Lower leg skin (tissue), 4 donors: ENCODE measurements around the gene AIG1. TPM values are rescaled to one million over a fixed set of nuclear protein-coding genes. Genes with fewer than 3 reads are reported as not detected.
"Not testable (repeated sequence)": the region's sequence is repeated elsewhere in the genome, so short reads cannot be mapped to it uniquely, and the experiment has no call there.

ENCODE experiments used
- DNase-seq, 2 donors: peaks; one replicate each; pipeline ENCODE4 v3.0.0-alpha.2; 2019; ENCODE audit warnings: low spot score in 2 of 2
- H3K4me3 ChIP-seq: fragments of 200-600 bp; sonication (generic); 2 replicates; pipeline ENCODE4 v1.5.1; 2017; ENCODE audit warnings: mild to moderate bottlenecking, low read depth; ENCODE audit not compliant: poor library complexity, severe bottlenecking
- CTCF ChIP-seq, 3 donors: fragments of 450-650 bp; IDR thresholded peaks; one replicate each; pipeline ENCODE4 v1.5.1; 2016; ENCODE audit warnings: antibody characterized with exemption in 3 of 3, mild to moderate bottlenecking in 3 of 3, moderate library complexity in 2 of 3
- POLR2A ChIP-seq, 2 donors: fragments of 450-650 bp; IDR thresholded peaks; one replicate each; pipeline ENCODE4 v1.6.1; 2016 to 2017; ENCODE audit warnings: antibody characterized with exemption in 2 of 2, mild to moderate bottlenecking in 1 of 2, moderate library complexity in 1 of 2
- WGBS, 2 donors: methylation state at CpG; one replicate each; pipeline ENCODE4 v1.1.5; 2018; 5-methylcytosine and 5-hydroxymethylcytosine counted together
- intact Hi-C: fragments of 100-400 bp; cut with DNase I; formaldehyde crosslinking; loops from one replicate; pipeline ENCODE4 v1.15.0; 2023; ENCODE audit warnings: low total_unique reads
- total RNA-seq, 4 donors: library from RNA; depleted of rRNA; stranded (reverse); fragments of >200 nt; gene quantifications; one replicate each; pipeline ENCODE4 v1.1.0, GENCODE V29; 2016

The AIG1 gene
- total RNA-seq, 4 donors from 2014 or later = 12.2 to 21.4 (median 16.0) TPM

GRCh38 chr6:143166247-143166695 lies 105.6 kb downstream of the AIG1 start:
- intact Hi-C loops = no loop called here
- no peak for TF ChIP-seq POLR2A (IDR thresholded peaks at IDR 0.05)
- TF ChIP-seq CTCF (IDR thresholded peaks at IDR 0.05) = no peak

DNA sequence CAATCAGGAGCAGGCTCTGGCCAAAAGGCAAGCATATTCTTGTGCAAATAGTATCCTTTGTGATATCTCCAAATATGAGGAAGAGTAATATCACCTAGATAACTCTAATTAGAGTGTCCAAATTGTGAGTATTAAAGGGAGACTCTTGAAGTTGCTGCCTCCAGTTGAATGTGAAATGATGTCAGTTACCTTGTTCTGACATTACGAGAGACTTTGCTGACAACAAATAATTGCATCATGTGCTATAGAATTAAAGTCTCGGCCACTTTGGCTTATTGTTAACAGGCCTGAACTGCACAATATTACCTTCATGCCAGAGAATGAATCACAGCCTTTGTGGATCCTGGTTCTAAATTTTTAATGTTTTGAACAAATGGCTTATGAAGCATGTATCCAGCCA lies 106.5 kb downstream of the AIG1 start:
- WGBS, 2 donors = 63 to 84% methylated on average over 2 of the region's 2 CpGs
- no peak overlapping the region for H3K4me3 ChIP-seq
- TF ChIP-seq POLR2A (IDR thresholded peaks at IDR 0.05) (no peak), CTCF (IDR thresholded peaks at IDR 0.05) (no peak)

More at GRCh38 chr6:143166247-143166695, 105.6 kb downstream of the AIG1 start:
- 91 to 94% methylated on average over 5 of the region's 5 CpGs for WGBS, 2 donors
- no peak overlapping the region for H3K4me3 ChIP-seq
- no peak for DNase-seq

DNA sequence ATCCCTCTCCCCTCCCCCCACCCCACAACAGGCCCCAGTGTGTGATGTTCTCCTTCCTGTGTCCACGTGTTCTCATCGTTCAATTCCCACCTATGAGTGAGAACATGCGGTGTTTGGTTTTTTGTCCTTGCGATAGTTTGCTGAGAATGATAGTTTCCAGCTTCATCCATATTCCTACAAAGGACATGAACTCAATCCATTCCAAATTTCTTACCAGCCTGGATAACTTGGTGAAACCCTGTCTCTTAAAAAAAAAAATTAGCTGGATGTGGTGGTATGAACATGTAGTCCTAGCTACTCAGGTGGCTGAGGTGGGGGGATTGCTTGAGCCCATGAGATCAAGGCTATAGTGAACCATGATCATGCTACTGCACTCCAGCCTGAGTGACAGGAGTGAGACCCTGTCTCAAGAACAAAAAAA lies 107.7 kb downstream of the AIG1 start:
- DNase-seq, intact Hi-C loops, H3K4me3 ChIP-seq: not testable (repeated sequence)
- 93 to 96% methylated on average over 4 of the region's 4 CpGs for WGBS, 2 donors

More for the DNA sequence above, 106.5 kb downstream of the AIG1 start:
- no peak for DNase-seq
- intact Hi-C loops = no loop called here

DNA sequence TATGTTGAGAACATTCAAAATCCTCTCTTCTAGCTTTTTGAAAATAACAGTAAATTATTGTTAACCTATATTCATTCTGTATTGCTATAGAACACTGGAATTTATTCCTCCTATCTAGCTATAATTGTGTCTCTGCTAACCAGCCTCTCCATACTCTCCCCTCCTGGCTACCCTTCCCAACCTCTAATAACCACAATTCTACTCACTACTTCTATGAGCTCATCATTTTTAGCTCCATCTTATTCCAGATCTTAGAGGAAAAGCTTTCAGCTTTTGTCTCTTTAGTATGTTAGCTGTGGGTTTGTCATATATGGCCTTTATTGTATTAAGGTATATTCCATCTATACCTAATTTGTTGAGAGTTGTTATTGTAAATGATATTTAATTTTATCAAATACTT lies 108.8 kb downstream of the AIG1 start:
- no peak for DNase-seq
- no peak overlapping the region for H3K4me3 ChIP-seq
- intact Hi-C loops = no loop called here
- TF ChIP-seq POLR2A (IDR thresholded peaks at IDR 0.05) = no peak
- no peak for TF ChIP-seq CTCF (IDR thresholded peaks at IDR 0.05)

GRCh38 chr6:143174516-143174915 lies 113.8 kb downstream of the AIG1 start:
- no peak overlapping the region for H3K4me3 ChIP-seq
- no peak for TF ChIP-seq POLR2A (IDR thresholded peaks at IDR 0.05)
- TF ChIP-seq CTCF (IDR thresholded peaks at IDR 0.05) = no peak
- DNase-seq = no peak
- intact Hi-C loops = no loop called here

- 96 to 100% methylated on average over 1 of the region's 1 CpG for whole genome bisulfite sequencing, 2 donors
- no peak overlapping the region for H3K4me3 ChIP-seq
- TF ChIP-seq CTCF (IDR thresholded peaks at IDR 0.05) (no peak), POLR2A (IDR thresholded peaks at IDR 0.05) (no peak)
- intact Hi-C loops = no loop called here
- no peak for DNase-seq
These were observed 114.3 kb downstream of the AIG1 start for GRCh38 chr6:143174951-143175350.
